Nephron progenitor cell (in vitro differentiated cells): ENCODE measurements around the gene RIPK4.

Experiments used
- DNase-seq: peaks from one replicate; pipeline ENCODE4 v3.0.0; 2021
- H3K27ac Mint-ChIP-seq: 2 replicates; pipeline ENCODE4 v1.8.0; 2021; ENCODE audit warnings: mild to moderate bottlenecking, moderate library complexity, mixed read lengths
- H3K27me3 Mint-ChIP-seq: 2 replicates; pipeline ENCODE4 v1.8.0; 2021; ENCODE audit warnings: mild to moderate bottlenecking, low read depth, mixed read lengths; ENCODE audit not compliant: poor library complexity
- H3K36me3 Mint-ChIP-seq: 2 replicates; pipeline ENCODE4 v1.8.0; 2021; ENCODE audit warnings: low read depth, mixed read lengths
- H3K4me1 Mint-ChIP-seq: 2 replicates; pipeline ENCODE4 v1.8.0; 2021; ENCODE audit warnings: mixed read lengths
- H3K4me3 Mint-ChIP-seq: 2 replicates; pipeline ENCODE4 v1.8.0; 2021; ENCODE audit warnings: mild to moderate bottlenecking, moderate library complexity, mixed read lengths
- H3K9me3 Mint-ChIP-seq: 2 replicates; pipeline ENCODE4 v1.8.0; 2021; ENCODE audit warnings: mild to moderate bottlenecking, moderate library complexity, mixed read lengths
- TF ChIP-seq, protein P1 (sequence below): fragments of 200-600 bp; sonication (generic); IDR thresholded peaks from 2 replicates; pipeline ENCODE4 v1.5.0; 2021; ENCODE audit warnings: antibody characterized with exemption

Gene RIPK4

GRCh38 chr21:41754479-41754891 is 12.4 kb downstream of the RIPK4 start:
- DNase-seq, result no peak
- H3K27ac Mint-ChIP-seq, result no peak overlapping the region

DNA sequence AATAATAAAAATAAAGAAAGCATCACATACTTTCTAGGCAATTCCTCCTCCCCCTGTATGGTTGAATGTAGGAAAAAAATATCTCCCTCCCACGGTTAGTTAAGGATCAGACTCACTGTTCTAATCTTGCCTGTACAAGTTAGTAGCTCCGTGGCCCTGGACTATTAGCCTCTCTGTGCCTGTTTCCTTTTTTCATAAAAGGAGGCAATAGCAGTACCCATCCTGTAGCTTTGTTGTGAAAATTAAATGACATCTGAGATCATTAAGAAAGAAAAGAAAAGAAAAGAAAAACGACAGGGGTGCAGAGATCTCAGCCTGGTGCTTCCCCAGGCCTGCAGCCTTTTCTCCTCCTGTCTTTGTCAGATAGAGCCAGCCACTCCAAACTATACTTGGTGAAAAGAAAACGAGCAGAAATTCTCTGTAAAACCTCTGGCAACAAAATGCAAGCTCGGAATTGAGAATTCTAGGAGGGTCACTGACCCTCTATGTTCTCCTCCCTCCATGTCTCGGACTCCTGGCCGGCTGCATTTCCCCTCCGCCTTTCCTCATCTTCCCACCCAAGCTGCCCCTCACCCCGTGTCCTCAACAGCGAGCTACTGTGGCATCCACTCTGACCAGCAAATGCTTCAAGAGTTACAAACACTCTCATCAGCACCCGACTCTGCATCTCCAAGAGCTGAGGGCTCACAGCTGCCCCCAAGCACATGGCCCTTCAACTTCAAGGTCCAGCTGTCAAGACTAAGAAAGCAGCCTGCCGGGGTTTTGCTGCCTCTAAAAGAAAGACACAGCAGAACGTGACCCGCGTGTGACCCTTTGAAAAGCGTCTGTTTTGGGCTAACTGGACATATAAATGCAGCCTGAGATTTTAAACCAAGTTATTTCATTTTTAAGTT is 13.6 kb downstream of the RIPK4 start:
- Mint-ChIP-seq H3K9me3 (no peaks in the 10 kb centered on the region), H3K27ac (no peak overlapping the region), H3K4me1 (peaks cover 71% of the 10 kb centered on the region), H3K27me3 (peaks cover 9% of the 10 kb centered on the region), H3K36me3 (no peaks in the 10 kb centered on the region), H3K4me3 (peak overlapping the region; percentile 34)
- TF ChIP-seq, protein P1, sequence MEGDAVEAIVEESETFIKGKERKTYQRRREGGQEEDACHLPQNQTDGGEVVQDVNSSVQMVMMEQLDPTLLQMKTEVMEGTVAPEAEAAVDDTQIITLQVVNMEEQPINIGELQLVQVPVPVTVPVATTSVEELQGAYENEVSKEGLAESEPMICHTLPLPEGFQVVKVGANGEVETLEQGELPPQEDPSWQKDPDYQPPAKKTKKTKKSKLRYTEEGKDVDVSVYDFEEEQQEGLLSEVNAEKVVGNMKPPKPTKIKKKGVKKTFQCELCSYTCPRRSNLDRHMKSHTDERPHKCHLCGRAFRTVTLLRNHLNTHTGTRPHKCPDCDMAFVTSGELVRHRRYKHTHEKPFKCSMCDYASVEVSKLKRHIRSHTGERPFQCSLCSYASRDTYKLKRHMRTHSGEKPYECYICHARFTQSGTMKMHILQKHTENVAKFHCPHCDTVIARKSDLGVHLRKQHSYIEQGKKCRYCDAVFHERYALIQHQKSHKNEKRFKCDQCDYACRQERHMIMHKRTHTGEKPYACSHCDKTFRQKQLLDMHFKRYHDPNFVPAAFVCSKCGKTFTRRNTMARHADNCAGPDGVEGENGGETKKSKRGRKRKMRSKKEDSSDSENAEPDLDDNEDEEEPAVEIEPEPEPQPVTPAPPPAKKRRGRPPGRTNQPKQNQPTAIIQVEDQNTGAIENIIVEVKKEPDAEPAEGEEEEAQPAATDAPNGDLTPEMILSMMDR, result no peak
- DNase-seq, result no peak

More at GRCh38 chr21:41754479-41754891, 12.4 kb downstream of the RIPK4 start:
- peaks cover 7% of the 10 kb centered on the region for H3K27me3 Mint-ChIP-seq
- no peak overlapping the region for H3K4me3 Mint-ChIP-seq
- TF ChIP-seq, protein P1, result no peak
- H3K4me1 Mint-ChIP-seq, result peaks cover 59% of the 10 kb centered on the region
- H3K9me3 Mint-ChIP-seq, result no peaks in the 10 kb centered on the region
- no peaks in the 10 kb centered on the region for H3K36me3 Mint-ChIP-seq

DNA sequence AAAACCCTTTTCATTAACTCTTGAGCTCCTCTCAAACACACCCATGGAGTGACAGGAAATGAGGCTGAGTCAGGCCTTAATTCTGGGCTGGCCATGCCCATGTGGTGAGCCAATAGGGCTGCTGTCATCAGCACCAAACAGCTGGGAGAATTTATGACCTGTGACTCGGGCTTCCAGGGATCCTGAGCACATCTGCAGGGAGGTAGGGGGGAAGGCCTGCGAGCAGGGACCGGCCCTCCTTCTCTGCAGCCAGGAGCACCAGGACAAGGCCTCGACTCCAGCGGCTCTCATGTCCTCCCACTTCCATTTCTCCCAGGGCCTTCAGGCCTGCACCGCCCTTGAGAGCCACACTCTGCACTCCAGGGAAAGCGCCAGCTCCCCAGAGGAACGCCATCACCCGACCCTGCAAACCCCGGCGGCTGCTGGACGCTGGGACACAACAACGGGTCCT is 14.6 kb downstream of the RIPK4 start:
- no peak for DNase-seq
- no peak overlapping the region for H3K4me3 Mint-ChIP-seq
- peaks cover 78% of the 10 kb centered on the region for H3K4me1 Mint-ChIP-seq
- peak overlapping the region; percentile 91 for H3K27ac Mint-ChIP-seq
- TF ChIP-seq, protein P1, result no peak
- no peaks in the 10 kb centered on the region for H3K9me3 Mint-ChIP-seq
- peaks cover 9% of the 10 kb centered on the region for H3K27me3 Mint-ChIP-seq
- H3K36me3 Mint-ChIP-seq, result no peaks in the 10 kb centered on the region

GRCh38 chr21:41751611-41752011 is 15.2 kb downstream of the RIPK4 start:
- Mint-ChIP-seq H3K36me3 (no peaks in the 10 kb centered on the region), H3K9me3 (no peaks in the 10 kb centered on the region), H3K4me3 (peak overlapping the region; percentile 32), H3K27ac (peak overlapping the region; percentile 91), H3K27me3 (peaks cover 12% of the 10 kb centered on the region), H3K4me1 (peaks cover 82% of the 10 kb centered on the region)
- no peak for DNase-seq
- TF ChIP-seq, protein P1, result no peak

DNA sequence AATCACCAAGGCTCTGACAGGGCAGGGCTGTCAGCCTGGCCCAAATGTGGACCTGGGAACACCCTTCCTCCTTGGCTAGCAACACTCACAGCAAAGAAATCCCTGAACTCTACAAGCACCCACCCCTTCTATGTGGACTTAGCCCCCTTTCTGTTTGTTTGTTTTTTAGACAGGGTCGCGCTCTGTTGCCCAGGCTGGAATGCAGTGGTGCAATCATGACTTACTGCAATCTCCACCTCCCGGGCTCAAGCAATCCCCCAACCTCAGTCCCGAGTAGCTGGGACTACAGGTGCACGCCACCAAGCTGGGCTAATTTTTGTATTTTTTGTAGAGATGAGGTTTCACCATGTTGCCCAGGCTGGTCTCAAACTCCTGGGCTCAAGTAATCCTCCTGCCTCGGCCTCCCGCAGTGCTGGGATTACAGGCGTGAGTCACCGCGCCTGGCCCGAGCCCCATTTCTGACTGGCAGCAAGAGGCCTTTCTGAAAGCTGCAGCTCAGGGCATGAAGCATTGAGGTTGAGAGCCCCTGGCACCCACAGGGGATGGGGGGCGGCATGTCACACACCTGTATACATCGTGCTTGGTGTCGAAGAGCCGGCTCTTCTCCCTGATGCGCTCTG is 16.2 kb downstream of the RIPK4 start:
- H3K27me3 Mint-ChIP-seq, result peaks cover 12% of the 10 kb centered on the region
- no peaks in the 10 kb centered on the region for H3K36me3 Mint-ChIP-seq
- no peaks in the 10 kb centered on the region for H3K9me3 Mint-ChIP-seq
- peaks cover 83% of the 10 kb centered on the region for H3K4me1 Mint-ChIP-seq
- no peak for DNase-seq
- TF ChIP-seq, protein P1, result no peak
- H3K4me3 Mint-ChIP-seq, result no peak overlapping the region
- H3K27ac Mint-ChIP-seq, result no peak overlapping the region
